Hepatocyte (in vitro differentiated cells): Measurements from ENCODE around the gene CT45A5.
"Not testable (repeated sequence)": the region's sequence is repeated elsewhere in the genome, so short reads cannot be mapped to it uniquely, and the experiment has no call there.

ENCODE experiments used
- CTCF ChIP-seq: fragments of 200-600 bp; sonication (generic); IDR thresholded peaks from 2 replicates; pipeline ENCODE4 v1.5.1; 2016; ENCODE audit warnings: antibody characterized with exemption, mild to moderate bottlenecking; ENCODE audit not compliant: poor library complexity
- EZH2 ChIP-seq: fragments of 200-600 bp; sonication (generic); IDR thresholded peaks from 2 replicates; pipeline ENCODE4 v1.6.1; 2016; ENCODE audit warnings: antibody characterized with exemption, mild to moderate bottlenecking, borderline replicate concordance

- TF ChIP-seq CTCF, EZH2: not testable (repeated sequence)
Measured at GRCh38 chrX:135744739-135745138, 40.6 kb downstream of the CT45A5 start.
